HUES48 (cell line): ENCODE data around the gene BZW1.
A peak's percentile ranks its signal among the peaks of the same experiment; 100 is the strongest.

ENCODE experiments used
- H3K27ac ChIP-seq: one replicate; pipeline ENCODE4 v1.7.0; 2013; ENCODE audit warnings: low read depth, low read length, inconsistent platforms
- H3K27me3 ChIP-seq: 2 replicates; pipeline ENCODE4 v1.6.1; 2013; ENCODE audit warnings: mild to moderate bottlenecking, low read length; ENCODE audit not compliant: control insufficient read depth, insufficient read depth
- H3K36me3 ChIP-seq: 2 replicates; pipeline ENCODE4 v1.6.1; 2013; ENCODE audit warnings: low read length; ENCODE audit not compliant: control insufficient read depth, insufficient read depth
- H3K4me1 ChIP-seq: 2 replicates; pipeline ENCODE4 v1.6.1; 2013; ENCODE audit warnings: mild to moderate bottlenecking, low read length; ENCODE audit not compliant: control insufficient read depth, insufficient read depth
- H3K4me3 ChIP-seq: 2 replicates; pipeline ENCODE4 v1.5.1; 2013; ENCODE audit warnings: mild to moderate bottlenecking, low read depth, low read length
- H3K9ac ChIP-seq: 2 replicates; pipeline ENCODE4 v1.6.1; 2013; ENCODE audit warnings: mild to moderate bottlenecking, low read depth, low read length, moderate library complexity
- H3K9me3 ChIP-seq: 2 replicates; pipeline ENCODE4 v1.6.1; 2013; ENCODE audit warnings: low read length; ENCODE audit not compliant: control insufficient read depth, insufficient read depth

BZW1 gene

GRCh38 chr2:200777275-200777674 lies 34.4 kb upstream of the BZW1 start:
- H3K9me3 ChIP-seq = no peaks in the 10 kb centered on the region; the same call in 1 of the 2 replicates
- H3K4me1 ChIP-seq = 0 out of 2 replicates have a peak, but pooled peaks cover 3% of the 10 kb centered on the region
- no peaks in the 10 kb centered on the region for H3K27me3 ChIP-seq
- H3K27ac ChIP-seq = no peak overlapping the region
- no peaks in the 10 kb centered on the region for H3K36me3 ChIP-seq
- no peak overlapping the region for H3K9ac ChIP-seq
- no peak overlapping the region for H3K4me3 ChIP-seq

GRCh38 chr2:200778038-200778437 lies 33.7 kb upstream of the BZW1 start:
- H3K27ac ChIP-seq = no peak overlapping the region
- no peaks in the 10 kb centered on the region; the same call in 1 of the 2 replicates for H3K9me3 ChIP-seq
- no peak overlapping the region for H3K4me3 ChIP-seq
- no peaks in the 10 kb centered on the region for H3K36me3 ChIP-seq
- 0 out of 2 replicates have a peak, but pooled peaks cover 3% of the 10 kb centered on the region for H3K4me1 ChIP-seq
- no peaks in the 10 kb centered on the region for H3K27me3 ChIP-seq
- no peak overlapping the region for H3K9ac ChIP-seq

- Histone ChIP-seq H3K4me1 (0 out of 2 replicates have a peak, but pooled peaks cover 3% of the 10 kb centered on the region), H3K9ac (no peak overlapping the region), H3K27me3 (no peaks in the 10 kb centered on the region), H3K9me3 (no peaks in the 10 kb centered on the region), H3K36me3 (no peaks in the 10 kb centered on the region), H3K4me3 (no peak overlapping the region), H3K27ac (no peak overlapping the region)
These were observed 32.5 kb upstream of the BZW1 start for GRCh38 chr2:200779214-200779613.

DNA sequence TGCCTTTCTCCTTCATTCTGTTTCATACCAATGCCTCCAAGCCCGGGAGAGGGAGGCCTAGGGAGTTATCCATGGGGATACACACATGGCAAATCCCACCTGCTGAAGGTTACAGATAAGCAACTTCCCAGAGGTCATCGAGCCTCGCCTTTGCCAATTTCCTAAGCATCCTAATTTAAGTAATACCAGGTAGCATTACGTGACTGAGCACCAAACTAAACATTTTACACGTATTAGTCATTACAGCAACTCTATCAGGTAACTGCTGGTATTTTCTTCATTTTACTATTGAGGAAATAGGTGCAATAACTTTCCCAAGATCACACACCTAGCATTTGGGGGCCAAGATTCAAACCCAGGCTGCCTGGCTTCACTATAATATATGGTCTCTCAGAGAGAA lies 30.1 kb upstream of the BZW1 start:
- Histone ChIP-seq H3K9me3 (no peaks in the 10 kb centered on the region), H3K4me1 (no peaks in the 10 kb centered on the region), H3K36me3 (no peaks in the 10 kb centered on the region), H3K9ac (no peak overlapping the region), H3K27me3 (no peaks in the 10 kb centered on the region), H3K4me3 (no peak overlapping the region), H3K27ac (no peak overlapping the region)

- H3K27me3 ChIP-seq = no peaks in the 10 kb centered on the region
- no peak overlapping the region for H3K9ac ChIP-seq
- H3K9me3 ChIP-seq = no peaks in the 10 kb centered on the region
- H3K4me1 ChIP-seq = no peaks in the 10 kb centered on the region
- no peak overlapping the region for H3K27ac ChIP-seq
- no peak overlapping the region for H3K4me3 ChIP-seq
- no peaks in the 10 kb centered on the region for H3K36me3 ChIP-seq
These were observed 29.5 kb upstream of the BZW1 start for GRCh38 chr2:200782251-200782650.

- no peaks in the 10 kb centered on the region for H3K9me3 ChIP-seq
- H3K9ac ChIP-seq = no peak overlapping the region
- H3K4me3 ChIP-seq = no peak overlapping the region
- H3K36me3 ChIP-seq = no peaks in the 10 kb centered on the region
- no peaks in the 10 kb centered on the region for H3K4me1 ChIP-seq
- H3K27me3 ChIP-seq = no peaks in the 10 kb centered on the region
- no peak overlapping the region for H3K27ac ChIP-seq
These were observed 27.5 kb upstream of the BZW1 start for GRCh38 chr2:200784215-200784614.

- H3K4me3 ChIP-seq = no peak overlapping the region
- no peaks in the 10 kb centered on the region for H3K9me3 ChIP-seq
- no peaks in the 10 kb centered on the region for H3K36me3 ChIP-seq
- no peaks in the 10 kb centered on the region for H3K27me3 ChIP-seq
- H3K9ac ChIP-seq = no peak overlapping the region
- no peak overlapping the region for H3K27ac ChIP-seq
- peaks cover 6% of the 10 kb centered on the region for H3K4me1 ChIP-seq
These were observed 25.3 kb upstream of the BZW1 start for GRCh38 chr2:200786423-200786822.

- H3K9me3 ChIP-seq = no peaks in the 10 kb centered on the region
- no peak overlapping the region for H3K4me3 ChIP-seq
- no peaks in the 10 kb centered on the region for H3K27me3 ChIP-seq
- H3K4me1 ChIP-seq = peaks cover 6% of the 10 kb centered on the region
- no peak overlapping the region for H3K9ac ChIP-seq
- H3K27ac ChIP-seq = no peak overlapping the region
- no peaks in the 10 kb centered on the region for H3K36me3 ChIP-seq
These were observed 24.9 kb upstream of the BZW1 start for GRCh38 chr2:200786826-200787225.

GRCh38 chr2:200787351-200788120 lies 24.2 kb upstream of the BZW1 start:
- H3K9me3 ChIP-seq = no peaks in the 10 kb centered on the region
- H3K9ac ChIP-seq = no peak overlapping the region
- no peak overlapping the region for H3K27ac ChIP-seq
- no peaks in the 10 kb centered on the region for H3K27me3 ChIP-seq
- H3K4me3 ChIP-seq = no peak overlapping the region
- no peaks in the 10 kb centered on the region for H3K36me3 ChIP-seq
- peaks cover 6% of the 10 kb centered on the region for H3K4me1 ChIP-seq

DNA sequence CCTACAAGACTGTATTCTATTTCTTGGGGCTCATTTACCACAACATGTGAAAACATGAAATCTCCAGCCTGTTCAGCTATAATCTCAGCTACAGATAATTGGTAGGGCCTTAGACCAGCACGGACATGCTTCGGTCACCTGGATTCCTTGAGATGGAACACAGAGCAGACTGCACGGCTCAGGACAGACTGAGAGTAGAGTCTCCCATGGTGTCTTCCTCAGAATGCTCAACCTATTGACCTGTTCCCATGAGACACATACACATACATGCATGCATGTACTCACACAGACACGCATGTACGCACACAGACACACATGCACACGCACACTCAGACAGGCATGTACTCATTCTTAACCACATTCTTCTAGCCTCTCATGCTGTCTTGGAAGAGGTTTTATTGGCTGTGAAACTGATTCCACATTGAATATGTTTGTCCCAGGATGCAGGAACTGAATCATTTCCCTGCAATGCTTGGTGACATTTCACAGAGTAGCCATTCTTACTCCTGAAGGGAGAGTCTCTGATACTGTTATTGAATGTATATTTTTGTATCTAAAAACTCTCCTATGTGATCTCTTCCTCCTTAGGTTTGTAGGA lies 23.5 kb upstream of the BZW1 start:
- no peaks in the 10 kb centered on the region for H3K36me3 ChIP-seq
- no peak overlapping the region for H3K27ac ChIP-seq
- H3K9me3 ChIP-seq = no peaks in the 10 kb centered on the region
- H3K9ac ChIP-seq = no peak overlapping the region
- H3K4me3 ChIP-seq = no peak overlapping the region
- H3K4me1 ChIP-seq = peaks cover 6% of the 10 kb centered on the region
- H3K27me3 ChIP-seq = no peaks in the 10 kb centered on the region

DNA sequence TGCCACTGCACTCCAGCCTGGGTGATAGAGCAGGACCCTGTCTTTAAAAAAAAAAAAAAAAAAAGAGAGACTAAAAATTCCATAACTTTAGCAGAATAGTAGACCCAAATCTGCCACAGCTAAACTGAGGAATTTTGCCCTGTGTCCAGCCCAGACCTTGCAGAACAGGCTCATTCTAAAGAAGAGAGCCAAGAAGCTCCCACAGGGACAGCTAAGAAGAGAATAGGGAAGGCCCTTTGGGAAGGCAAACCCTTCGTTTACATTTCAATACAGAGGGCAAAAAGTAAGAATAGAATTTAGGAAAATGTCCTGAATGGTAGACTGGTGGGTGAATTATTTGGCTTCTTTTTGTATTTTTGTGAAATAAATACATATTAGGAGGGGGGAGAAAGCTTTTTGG lies 21.5 kb upstream of the BZW1 start:
- H3K27me3 ChIP-seq = no peaks in the 10 kb centered on the region
- H3K36me3 ChIP-seq = no peaks in the 10 kb centered on the region
- H3K9me3 ChIP-seq = no peaks in the 10 kb centered on the region
- H3K4me3 ChIP-seq = no peak overlapping the region
- no peak overlapping the region for H3K9ac ChIP-seq
- H3K4me1 ChIP-seq = peaks cover 6% of the 10 kb centered on the region
- H3K27ac ChIP-seq = peak overlapping the region; percentile 9
